Stromal cell of bone marrow (primary cell): Measurements from ENCODE around the gene TMEM43.

Experiments
- DNase-seq: peaks from one replicate; pipeline ENCODE4 v3.0.0-alpha.2; 2012; ENCODE audit warnings: low read depth

TMEM43 gene

GRCh38 chr3:14178247-14179113 is 53.6 kb downstream of the TMEM43 start, which contains the start of the genes LSM3 and XPC:
Gene LSM3, plus strand, starts transcription at chr3:14178817. Its CDS starts 44 bp downstream, at chr3:14178861.
Gene XPC, minus strand, starts transcription at chr3:14178601. Its CDS starts 33 bp downstream, at chr3:14178568.
- peak; percentile 99 for DNase-seq

DNA sequence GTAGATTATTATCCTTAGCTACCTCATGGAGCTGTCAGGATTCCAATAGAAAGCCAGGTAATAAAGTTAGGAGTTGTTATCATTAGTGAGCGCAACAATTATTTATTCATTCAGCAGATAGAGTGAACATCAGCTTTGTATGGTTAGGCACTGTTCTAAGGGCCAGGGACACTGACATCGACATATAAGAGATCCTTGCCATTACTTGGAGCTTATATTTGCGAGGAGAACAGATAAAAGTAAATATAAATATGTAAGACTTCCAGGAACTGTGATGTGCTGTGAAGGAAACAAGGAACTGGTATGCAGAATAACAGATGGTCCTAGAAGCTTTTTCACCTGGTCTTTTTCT is 54.2 kb downstream of the TMEM43 start:
- DNase-seq: no peak

DNA sequence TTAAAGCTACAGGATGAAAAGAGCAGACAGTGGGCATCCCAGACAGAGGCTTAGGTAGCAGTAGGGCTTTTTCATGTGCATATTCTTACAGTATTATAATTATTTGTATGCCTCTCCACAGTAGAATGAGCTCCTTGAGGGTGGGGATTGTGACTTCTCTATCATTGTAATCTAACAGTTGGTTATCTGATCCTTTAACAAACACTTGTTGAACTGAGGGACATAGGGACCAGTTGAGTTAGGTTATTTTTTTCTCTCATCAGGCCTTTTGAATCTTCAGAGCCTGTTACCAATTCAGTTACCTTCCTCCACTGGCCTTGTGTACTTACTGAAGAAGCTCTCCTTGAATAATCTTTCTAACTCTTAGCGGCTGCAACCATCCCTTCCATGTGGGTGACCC is 54.9 kb downstream of the TMEM43 start:
- DNase-seq: no peak

GRCh38 chr3:14181253-14181652 is 56.4 kb downstream of the TMEM43 start:
- DNase-seq: no peak

- no peak for DNase-seq
Measured at GRCh38 chr3:14183015-14183577, 58.2 kb downstream of the TMEM43 start.

GRCh38 chr3:14186854-14187458 is 62.1 kb downstream of the TMEM43 start:
- DNase-seq: no peak

GRCh38 chr3:14188041-14188754 is 63.3 kb downstream of the TMEM43 start:
- no peak for DNase-seq
